ENCODE results near the gene MICAL2.

Gene MICAL2

DNA sequence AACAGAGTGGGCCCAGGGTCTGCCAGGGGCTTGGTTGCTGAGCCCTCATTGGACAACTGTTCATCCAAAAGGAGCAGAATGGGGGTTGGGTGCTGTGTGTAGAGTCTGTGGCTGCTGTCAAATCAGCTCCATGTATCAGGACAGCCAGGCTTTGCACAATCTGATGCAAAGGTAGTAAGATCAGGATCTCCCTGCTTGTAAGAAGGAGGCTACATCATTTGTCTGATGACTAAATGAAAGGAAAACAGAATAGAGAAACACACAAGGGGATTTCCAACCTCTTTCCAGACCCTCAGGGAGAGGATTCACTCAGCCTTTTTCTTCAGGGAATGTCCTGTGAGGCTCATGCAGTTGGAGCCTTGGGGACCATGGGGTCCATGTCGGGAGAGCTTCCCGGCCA lies 7.2 kb downstream of the MICAL2 start:
- no peak for DNase-seq

DNA sequence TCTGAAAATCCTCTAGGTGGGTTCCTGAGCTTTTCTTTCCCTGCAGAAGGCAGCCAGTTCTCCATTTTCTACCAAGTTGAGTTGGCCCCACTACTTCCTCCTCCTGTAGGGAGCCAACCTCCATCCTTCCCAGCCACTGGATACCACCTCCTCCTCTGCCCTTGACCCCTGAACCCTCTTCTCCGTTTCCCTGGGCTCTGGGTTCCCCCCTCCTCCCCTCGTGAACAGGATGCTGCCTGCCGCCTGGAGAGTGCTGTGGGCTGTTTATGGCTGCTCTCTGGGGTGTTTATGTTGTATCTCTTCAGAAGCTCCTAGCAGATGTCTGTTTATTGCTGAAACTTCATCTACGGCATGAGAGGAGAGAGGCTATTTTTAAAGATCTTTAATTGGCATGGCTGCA lies 8.6 kb downstream of the MICAL2 start:
- no peak for DNase-seq

DNA sequence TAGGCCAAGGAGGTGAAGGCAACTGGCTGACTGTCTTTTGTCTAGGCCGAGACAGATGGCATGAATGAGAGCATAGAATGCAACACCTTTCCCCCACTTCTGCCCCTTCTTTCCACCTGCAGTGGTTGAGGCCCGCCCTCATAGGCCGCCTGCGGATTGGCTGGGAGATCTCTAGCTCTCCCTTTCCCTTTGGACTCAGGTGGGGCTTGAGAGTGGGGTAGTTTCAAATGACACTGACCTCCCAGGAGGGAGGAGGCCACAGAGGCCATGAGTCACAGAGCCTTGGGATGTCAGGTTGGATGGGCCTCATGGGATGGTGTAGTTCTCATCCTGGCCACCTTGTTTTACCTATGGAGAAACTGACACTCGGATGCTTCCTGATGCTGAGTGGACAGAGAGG lies 9.1 kb downstream of the MICAL2 start:
- no peak for DNase-seq

GRCh38 chr11:12120031-12121008 lies 9.9 kb downstream of the MICAL2 start:
- DNase-seq: no peak

DNA sequence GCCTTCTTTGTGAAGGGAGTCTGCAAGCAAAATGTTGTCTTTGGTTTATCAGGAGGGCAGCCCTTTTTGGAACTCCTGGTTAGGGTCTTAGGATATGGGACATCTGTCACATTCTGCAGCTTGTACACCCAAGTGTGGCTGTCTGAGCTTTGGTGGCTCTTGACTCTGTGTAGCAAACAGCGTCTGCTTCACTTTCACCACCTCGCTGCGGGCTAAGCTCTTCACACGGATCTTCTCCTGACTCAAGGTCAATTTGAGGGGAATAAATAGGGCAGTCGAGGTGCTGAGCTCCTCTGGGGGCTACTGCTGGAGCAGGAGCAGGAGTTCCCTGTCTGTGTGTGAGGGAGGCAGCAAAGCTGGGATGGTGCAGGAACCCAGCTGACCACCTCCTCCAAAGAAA lies 10.6 kb downstream of the MICAL2 start:
- no peak for DNase-seq

GRCh38 chr11:12121517-12121916 lies 11.1 kb downstream of the MICAL2 start:
- DNase-seq: no peak

GRCh38 chr11:12122083-12122482 lies 11.7 kb downstream of the MICAL2 start:
- no peak for DNase-seq

- DNase-seq: no peak
Measured at GRCh38 chr11:12123273-12123672, 12.9 kb downstream of the MICAL2 start.

GRCh38 chr11:12123799-12124198 lies 13.4 kb downstream of the MICAL2 start:
- DNase-seq: no peak

DNA sequence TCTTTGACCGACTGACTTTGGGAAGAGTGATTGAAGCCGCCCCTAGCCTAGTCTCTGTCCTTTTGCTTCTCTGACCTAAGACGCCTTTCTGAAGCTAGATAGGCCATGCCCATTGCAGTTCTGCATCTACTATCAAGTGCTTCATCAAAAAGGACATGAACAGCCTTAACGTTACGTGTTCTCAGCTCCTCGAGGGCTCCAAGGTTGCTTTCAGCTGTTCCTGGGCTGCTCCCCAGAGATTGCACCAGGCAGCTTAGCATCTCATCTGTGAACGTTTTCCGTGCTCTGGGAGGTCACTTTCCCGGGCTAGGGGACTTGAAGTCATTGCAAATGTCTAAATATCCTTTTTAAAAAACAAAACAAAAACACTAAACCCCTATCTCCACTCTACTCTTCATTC lies 13.9 kb downstream of the MICAL2 start:
- no peak for DNase-seq

- no peak for DNase-seq
Measured at GRCh38 chr11:12125609-12126149, 15.3 kb downstream of the MICAL2 start.

GRCh38 chr11:12126344-12127019 lies 16.1 kb downstream of the MICAL2 start:
- no peak for DNase-seq

DNA sequence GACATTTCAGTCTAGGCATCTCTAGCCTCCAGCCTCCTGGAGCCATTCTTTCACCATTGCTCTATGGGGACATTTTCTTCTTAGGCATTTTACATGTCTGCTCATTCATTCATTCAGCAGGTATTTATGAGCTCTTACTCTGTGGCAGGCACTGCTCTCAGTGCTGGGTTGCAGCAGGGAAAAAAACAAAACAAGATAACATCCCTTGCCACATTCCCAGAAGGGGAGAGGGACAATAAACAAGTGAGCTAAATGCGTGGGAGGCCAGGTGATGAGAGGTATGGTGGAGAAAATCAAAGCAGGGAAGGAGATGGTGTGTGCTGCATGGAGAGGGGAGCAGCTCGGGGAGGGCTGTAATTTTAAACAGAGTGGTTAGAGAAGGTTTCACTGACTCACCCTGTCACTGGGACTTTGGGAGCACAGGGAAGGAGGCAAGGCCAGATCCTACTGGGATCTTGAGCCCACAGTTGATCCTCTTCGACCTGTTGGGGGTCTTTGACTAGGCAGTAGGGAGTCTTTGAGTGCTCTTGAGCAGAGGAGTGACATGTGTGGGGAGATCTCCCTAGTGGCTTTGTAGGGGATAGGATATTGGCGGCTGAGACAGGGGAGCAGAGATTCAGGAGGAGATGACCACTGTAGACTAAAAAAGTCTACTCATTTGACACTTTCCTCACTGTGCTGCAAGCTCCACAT lies 17.0 kb downstream of the MICAL2 start:
- no peak for DNase-seq

GRCh38 chr11:12128301-12128751 lies 17.9 kb downstream of the MICAL2 start:
- DNase-seq: no peak

DNA sequence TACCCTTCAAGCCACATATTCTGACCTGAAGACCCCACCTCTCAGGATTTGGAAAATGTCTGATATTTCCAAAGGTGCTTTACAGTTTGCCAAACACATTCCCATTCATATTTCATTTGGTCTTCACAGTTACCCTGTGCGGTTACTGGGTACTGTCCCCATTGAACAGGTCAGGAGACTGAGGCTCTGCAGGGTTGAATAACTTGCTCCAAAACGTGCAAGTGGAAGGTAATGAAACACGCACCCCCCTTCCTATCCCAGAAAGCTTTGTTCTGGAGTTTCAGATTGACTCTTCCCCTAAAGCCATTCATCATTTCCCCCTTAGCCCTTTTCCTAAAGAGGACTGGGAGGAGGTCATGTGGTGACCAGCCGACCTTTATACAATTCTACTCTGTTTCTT lies 18.8 kb downstream of the MICAL2 start:
- no peak for DNase-seq

- DNase-seq: no peak
Measured at GRCh38 chr11:12130180-12130980, 20.0 kb downstream of the MICAL2 start.

DNA sequence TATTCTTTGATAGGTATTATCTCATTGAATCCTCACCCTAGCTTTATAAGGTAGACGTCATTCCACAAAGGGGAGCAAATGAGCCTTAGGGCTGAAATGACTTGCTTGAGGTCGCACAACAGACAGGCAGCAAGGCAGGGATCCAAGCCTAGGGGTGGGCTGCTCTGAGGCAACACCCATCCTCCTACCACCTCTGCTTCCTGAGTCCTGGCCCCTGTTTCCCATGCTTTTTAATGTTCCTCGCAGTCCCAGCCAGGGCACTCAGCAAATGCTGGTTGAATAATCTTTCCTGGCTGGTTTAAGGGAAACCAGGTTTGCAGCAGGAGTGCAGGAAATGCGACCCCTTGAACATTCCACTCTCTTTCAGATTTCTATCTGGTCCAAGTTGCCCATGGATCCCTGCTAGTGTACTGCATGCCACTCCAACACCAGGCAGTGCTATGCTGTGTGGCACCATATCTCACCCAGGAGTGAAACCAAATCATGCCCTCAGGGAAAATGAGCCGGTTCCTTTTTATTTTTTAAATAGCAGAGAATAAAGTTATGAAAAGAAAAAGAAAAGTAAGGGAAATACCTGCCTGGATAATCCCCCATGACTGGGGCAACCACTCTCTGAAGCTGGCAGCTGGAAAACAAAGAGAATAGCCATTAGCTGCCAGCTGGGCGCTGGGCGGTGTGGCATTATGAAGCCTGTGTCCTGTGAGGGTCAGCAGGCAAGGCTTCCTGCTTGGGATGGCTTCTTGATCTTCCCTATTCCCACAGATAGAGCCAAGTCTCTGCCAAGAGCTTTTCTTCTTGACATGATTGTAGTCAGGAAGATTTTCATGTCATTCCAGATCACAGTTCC lies 21.8 kb downstream of the MICAL2 start:
- DNase-seq: no peak

DNA sequence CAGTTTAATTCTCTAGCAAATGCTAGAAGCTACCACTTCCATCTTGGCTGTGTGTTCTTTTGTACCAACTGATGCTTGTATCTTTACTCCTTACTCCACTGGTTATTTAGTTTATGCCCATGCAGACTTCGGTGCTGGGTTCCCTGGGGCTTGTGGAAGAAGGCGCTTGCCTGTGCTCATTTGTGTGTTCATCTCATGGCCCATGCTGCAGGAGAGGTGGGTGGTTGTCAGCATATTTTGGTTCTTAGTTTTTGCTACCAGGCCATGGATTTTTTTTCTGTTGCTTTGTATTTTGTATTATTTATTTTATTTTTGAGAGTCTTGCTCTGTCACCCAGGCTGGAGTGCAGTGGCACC lies 22.4 kb downstream of the MICAL2 start:
- DNase-seq: no peak

GRCh38 chr11:12133547-12134235 lies 23.3 kb downstream of the MICAL2 start:
- DNase-seq: no peak

GRCh38 chr11:12134236-12134585 lies 23.8 kb downstream of the MICAL2 start:
- DNase-seq: no peak

- no peak for DNase-seq
Measured at GRCh38 chr11:12135185-12135584, 24.8 kb downstream of the MICAL2 start.

Data from NCI-H446 (cell line).